ENCODE measurements around the gene CPNE1.

GRCh38 chr20:35669221-35669620 is 4.5 kb upstream of the CPNE1 start:
- TF ChIP-seq GATA3 (IDR thresholded peaks at IDR 0.05; ENCODE audit: low read depth, low read length) (no peak), GATA2 (IDR thresholded peaks at IDR 0.05; ENCODE audit: low read depth, low read length) (no peak)

Data from SH-SY5Y (cell line).